ENCODE data around the gene FIGN.

Gene FIGN

GRCh38 chr2:163558251-163559021 lies 177.4 kb downstream of the FIGN start:
- no peak for DNase-seq (ENCODE audit: low spot score)

DNA sequence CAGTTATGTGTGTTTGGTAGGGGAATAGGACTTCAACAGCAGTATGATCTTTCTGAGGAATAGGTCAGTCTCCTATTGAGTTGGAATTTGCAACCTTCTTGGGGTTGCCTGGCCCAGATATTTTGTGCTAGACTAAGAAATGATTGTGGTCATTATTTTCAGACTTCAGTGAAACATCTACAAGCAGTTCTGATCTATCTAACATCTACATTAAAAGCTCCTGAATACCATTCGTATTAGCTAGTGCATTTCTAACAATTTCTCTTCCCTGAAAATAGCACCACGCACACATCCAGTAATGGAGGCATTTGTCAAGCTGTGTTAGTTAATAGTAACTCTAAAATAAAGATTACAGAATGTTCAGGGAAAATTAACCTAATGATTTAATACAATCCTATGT lies 179.3 kb downstream of the FIGN start:
- DNase-seq (ENCODE audit: low spot score): no peak

DNA sequence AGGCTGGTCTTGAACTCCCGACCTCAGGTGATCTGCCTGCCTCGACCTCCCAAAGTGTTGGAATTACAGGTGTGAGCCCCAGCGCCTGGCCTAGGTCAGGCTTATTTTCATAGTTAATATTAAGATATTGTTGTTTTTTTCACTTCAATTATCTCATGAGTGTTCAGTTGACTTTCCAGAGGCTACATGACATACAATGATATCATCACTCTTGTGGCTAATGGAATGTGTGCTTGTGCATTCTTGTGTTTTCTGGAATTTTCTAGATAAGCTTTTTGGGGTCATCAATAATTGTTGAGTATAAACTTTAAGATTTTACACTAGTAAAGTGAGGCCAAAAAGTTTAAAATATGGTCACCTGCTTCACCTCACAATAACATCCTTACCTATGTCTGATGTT lies 180.9 kb downstream of the FIGN start:
- no peak for DNase-seq (ENCODE audit: low spot score)

DNA sequence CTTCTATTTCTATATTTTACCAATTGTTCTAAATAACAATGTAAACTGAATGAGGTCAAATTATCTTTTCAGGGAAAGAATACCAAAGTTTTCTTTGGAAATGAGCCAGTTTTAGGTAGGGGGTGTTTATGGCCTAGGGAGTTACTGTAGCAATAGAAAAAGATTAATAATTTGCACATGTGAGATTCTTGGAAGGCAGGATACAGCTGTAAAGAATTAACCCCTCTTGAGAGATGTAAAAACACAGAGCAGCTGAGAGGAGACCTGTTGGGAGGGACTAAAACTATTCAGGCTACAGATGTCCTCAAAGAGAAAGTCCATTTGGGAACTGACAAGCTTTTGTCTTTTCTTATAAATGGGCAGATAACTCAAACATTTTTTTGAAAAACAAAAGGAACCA lies 182.2 kb downstream of the FIGN start:
- no peak for DNase-seq (ENCODE audit: low spot score)

DNA sequence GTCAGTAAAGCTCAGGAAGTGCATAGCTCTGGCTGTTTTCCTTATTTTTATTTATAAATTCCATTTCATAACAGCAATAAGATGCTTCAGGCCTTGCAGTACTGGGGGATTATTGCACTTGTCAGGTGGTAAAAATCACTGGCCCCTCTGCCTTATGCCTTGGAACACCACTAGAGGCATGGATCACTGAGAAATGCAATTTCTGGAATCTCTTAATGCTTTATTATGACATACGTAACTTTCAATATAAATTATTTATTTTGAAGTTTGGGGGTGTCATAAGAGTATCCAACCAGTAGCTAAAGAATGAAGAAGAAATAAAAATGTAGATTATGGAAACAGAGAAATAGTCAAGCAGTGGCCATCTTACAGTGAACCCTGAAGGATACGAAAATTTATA lies 183.1 kb downstream of the FIGN start:
- DNase-seq (ENCODE audit: low spot score): no peak

DNA sequence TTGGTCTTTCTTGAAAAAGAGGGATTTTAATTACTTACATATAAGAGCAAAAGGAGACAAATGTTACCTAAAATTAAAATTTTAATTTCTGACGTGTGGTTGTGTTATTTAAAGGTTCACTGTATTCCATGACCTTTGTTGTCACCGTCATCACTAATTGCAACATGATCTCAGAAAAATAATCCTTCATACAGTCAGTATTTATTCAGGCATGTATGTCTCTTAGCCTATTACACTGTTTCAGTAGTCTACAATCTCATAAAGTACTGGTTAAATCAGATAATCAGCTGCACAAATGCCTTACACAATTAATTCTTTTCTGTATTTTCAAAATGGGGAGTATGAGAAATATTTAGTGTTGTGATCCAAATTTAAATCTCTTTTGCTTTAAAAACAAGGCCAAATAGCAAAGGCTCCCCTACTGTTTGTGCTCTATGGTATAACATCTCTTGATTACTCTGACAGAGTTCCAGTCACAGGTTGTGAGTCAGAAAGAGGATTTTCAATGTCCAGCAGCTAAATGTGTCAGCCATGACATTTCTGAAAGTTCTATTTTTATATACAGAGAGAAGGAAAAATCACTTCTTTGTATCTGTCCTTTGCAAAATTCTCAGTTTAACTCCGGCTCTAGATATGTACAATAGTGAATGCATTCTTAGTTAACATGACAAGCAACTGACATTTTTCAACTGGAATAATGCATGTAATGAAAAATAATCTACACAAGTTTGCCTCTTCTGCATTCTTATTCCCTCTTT lies 184.0 kb downstream of the FIGN start:
- DNase-seq (ENCODE audit: low spot score): no peak

DNA sequence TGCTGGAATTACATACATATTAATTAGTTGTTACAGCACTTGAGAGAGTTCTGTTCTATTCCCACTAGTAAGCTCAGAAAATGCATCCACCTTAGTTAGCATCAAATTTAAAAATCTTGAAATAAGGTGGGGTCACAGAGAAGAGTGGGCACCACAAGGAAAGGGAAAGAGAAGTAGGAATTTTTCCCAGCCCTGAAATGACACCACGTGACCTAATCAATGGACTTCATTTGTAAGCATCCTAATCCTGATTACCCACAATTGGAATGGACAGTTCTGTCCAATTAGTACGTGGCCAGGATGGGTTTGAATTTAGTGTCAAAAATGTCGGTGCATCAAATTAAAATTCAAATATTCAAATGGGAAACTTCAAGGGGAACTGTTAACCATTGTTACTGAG lies 186.8 kb downstream of the FIGN start:
- no peak for DNase-seq (ENCODE audit: low spot score)

Measured in left forelimb (tissue), 1 donor.